ENCODE results near the gene FAM124B.
A peak's percentile ranks its signal among the peaks of the same experiment; 100 is the strongest.

FAM124B gene

DNA sequence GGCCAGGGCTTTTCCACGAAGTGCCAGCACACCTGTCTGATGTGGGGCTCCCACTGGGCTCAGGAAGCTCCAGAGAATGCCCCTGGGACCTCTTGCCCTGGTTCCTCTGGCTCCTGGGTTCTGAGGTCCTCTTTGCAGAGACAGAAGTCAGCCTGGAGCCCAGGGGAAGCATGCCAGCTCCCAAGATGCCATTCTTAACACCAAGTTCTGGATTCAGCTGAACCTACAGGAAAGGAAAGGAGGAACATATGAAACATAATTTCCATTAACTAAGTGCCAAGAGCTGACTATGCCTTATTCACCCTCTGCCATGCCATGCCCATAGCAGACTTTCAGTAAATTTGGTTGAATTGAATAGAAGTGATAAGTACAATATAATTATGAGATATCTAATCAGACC, 21.9 kb downstream of the FAM124B start:
- no peak for DNase-seq

DNA sequence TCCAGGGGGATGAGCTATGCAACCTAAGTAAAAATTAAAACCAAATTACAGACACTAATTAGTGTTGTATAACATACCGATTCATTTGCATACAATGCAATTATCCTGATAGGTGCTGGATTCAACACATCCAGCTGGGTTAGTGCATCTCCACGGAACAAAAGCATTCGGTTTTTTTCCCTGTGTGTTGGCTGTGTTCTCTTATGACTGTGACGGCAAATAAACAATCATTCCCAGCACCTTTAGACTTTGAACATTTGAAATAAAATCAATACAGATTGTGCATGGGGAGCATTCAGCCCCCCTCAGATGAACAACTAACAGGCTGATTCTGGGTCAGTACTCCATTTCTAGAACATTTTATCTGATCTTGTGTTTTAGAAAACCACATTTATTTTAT, 22.7 kb downstream of the FAM124B start:
- no peak for DNase-seq

DNA sequence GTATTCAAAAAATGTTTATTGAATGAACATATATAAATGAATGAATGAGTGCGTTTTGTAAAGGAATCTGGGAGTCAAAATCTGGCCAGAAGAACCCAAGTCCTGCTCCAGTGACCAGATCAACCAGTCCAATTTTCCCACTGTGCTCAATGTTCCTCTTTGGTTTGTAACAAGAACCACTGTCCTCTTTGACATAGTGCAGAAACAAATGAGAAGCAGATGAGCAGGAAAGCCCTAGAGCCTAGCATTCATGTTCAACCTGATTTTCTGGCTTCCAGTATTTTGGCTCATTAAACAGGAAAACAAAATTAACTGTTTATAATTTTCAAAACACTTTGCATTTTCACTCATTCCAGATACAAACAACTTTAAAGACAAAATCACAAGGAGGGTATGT, 23.2 kb downstream of the FAM124B start:
- DNase-seq, result no peak

DNA sequence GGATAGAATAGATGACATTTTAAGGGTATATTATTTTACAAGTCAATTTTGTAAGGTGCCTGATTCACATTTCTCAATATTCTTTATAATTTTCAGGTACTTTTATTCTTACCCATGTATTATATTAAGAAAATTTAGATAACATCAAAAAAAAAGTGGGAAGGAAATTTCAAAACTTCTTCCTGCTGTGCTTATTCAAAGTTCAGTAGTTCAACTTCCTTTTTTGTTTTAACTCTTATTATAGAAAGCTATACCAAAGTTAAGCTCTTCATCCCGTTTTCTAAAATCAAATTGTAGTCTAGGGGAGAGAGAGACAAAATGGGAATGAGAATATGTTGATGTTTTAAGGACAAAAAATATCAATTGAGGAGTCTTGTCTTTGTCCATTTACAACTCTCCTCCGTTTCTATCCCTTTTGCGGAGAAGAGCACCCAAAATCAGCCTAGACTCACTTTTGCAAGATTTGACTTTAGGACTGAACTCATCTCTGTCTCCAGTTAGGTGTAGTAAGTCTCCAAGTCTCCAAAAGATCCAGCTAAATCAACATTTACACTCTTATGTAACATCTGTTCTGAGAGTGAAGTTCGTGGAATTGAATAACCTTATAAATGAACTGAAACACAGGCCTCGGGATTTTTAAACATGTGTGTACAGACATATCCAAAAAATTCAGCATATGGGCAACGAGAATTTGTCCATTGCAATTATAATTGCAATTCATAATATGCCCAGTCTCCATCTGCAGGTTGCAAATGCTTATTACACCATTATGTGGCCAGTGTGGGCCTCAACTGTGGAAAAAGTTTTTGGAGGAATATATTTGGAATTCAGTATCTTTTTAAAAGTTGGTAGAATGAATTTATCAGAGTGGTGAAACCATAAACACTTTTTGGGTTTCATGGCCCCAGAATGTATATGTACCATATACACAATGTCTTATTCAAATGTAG, 23.9 kb downstream of the FAM124B start:
- no peak for DNase-seq

DNA sequence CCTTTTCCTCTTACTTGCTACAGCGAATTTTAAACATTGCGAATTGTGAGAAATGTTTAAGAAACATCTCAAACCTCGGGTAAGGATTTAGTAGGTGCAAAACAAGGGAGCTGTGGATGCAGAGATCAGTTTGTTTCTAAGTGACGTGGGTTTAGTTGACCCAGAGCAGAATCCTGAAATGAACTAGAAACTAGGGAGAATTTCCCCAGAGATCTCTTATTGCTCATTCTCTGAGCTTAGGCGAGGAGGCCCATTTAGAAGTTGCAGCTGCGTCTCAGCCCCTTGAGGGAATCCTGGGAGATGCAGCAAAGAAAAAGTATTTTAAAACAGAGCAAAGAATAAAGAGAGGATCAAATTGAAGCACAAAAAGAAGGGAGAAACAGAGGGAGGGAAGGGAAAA, 29.3 kb downstream of the FAM124B start:
- no peak for DNase-seq

DNA sequence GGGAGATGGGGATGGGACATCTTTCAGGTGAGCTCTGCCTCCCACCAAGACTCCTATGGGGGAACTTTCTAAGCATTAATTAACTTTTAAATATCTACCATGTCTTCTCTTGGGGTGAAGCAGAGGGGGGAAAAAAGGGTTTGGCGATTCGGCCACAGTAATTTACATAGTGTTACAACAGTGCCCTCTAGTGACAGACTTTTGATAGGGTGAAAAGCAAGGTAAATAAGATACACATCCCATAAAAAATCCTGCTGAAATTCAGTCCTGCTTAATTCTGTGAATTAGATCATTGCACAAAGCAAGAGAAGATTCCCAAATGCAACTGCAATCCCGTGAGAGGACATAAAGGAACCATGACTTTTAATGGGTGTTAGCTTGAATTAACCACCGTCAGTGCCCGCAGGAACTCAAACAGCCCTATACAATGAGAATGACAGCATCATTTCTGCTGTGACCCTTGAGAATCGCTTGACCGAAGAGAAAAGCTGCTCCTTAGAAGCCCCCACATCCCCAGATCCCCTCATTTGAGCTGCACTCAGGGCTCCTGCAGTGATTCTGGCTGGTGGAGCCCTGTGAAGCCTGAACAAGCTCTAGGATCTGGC, 32.8 kb downstream of the FAM124B start:
- no peak for DNase-seq

DNA sequence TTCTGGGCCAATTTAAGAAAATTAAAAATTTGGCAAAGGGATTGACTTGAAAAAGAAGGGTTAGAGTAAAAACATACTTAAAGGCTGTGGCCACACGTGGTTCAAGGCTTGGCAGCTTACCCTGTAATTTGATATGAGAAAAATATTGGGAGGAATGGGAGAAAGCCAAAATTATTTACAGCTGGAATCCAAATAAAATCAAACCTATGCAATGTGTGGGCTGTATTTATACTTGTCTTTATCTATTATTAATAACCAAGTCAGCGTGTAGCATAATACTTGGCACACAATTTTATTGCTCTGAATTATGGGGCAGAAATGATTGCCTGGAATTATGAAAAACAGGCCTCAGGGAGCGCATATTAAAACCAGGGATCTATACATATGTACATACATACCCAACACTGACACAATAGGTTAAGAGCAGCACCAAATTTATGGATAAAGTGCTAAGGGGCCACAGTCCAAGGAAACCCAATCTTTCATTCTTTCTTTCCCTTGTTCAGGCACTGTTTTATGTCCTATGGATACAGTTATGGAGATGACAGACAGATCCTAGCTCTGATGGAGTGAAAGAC, 35.6 kb downstream of the FAM124B start:
- no peak for DNase-seq

DNA sequence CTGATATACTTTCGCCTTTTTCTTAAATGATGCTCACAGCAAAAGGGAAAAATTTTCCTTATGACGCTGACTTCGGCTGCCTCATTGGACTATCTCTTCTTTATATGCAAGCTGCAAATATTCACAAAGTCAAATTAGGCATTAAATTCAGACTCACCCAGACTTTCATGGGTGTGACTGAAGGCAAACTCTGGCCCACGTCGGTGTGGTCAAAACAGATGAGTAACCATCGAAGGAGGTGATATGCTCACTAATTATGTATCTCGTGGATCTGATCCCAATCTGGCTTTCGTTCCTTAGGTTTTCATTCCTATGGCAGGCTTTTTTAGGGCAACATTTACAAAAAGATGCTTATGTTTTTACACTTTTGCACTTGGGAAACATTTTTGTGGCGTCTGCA, 36.6 kb downstream of the FAM124B start:
- DNase-seq, result no peak

DNA sequence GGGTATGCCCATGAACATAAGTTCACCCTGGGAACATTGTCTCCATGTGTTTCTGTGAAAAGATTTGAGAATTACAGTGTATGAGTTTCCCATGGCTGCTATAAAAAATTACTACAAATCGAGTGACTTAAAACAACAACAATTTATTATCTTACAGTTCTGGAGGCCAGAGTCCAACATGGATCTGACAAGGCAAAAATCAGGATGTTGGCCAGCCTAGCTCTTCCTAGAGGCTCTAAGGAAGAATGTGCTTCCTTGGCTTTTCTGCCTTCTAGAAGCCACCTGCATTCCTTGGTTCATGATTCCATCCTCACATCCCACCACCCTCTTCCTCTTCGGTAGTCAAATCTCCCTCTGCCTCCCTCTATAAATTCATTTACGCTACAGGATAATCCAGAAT, 38.6 kb downstream of the FAM124B start:
- DNase-seq, result no peak

DNA sequence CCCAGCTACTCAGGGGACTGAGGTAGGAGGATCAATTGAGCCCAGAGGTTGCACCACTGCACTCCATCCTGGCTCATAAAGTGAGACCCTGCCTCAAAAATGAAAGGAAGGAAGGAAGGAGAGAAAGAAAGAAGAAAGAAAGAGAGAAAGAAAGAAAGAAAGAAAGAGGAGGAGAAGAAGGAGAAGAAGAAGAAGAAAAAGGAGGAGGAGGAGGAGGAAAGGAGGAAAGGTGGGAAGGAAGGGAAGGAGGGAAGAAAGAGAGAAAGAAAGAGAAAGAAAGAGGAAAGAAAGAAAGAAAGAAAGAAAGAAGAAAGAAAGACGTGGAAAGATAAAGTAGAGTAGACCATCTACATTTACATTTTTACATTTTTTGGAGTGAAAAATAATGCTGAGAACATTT, 39.8 kb downstream of the FAM124B start:
- DNase-seq, result no peak

DNA sequence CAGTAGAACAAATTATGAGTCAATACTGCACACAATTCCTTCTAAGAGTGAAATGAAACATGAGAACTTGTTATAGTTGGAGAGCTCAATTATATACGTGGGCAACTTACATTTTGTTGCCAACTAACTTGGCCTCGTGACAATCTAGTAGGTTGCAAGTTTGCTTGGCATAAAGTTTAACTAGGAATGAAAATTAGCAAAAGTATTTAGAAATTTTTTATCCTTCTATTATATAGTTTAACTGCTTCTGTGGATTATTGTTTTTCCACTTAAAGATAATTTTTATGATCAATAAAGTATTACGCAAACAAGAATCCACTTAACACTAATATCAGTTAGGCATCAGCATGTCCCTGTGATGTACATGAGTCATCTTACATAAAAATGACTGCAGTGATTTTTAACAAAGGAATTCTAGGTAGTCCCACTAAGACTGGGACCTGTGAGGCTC, 41.1 kb downstream of the FAM124B start:
- no peak for DNase-seq

DNA sequence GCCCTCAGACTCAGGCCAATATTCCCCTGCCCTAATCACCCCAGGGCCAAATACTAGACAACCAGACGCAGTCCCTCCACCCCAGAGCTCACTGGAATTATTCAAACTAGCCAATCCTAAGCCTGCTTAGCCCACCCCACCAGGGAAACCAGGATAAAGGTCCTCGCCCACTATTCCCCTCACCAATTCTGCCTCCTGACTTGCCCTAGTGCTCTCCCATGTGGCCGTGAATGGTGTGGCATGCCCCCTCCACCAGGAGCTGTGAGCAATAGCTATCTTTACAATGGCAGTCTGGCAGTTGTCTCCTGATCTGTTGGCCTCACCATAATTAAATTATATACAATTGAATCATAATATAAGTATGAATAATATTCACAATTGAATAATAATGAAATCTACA, 42.3 kb downstream of the FAM124B start:
- no peak for DNase-seq

DNA sequence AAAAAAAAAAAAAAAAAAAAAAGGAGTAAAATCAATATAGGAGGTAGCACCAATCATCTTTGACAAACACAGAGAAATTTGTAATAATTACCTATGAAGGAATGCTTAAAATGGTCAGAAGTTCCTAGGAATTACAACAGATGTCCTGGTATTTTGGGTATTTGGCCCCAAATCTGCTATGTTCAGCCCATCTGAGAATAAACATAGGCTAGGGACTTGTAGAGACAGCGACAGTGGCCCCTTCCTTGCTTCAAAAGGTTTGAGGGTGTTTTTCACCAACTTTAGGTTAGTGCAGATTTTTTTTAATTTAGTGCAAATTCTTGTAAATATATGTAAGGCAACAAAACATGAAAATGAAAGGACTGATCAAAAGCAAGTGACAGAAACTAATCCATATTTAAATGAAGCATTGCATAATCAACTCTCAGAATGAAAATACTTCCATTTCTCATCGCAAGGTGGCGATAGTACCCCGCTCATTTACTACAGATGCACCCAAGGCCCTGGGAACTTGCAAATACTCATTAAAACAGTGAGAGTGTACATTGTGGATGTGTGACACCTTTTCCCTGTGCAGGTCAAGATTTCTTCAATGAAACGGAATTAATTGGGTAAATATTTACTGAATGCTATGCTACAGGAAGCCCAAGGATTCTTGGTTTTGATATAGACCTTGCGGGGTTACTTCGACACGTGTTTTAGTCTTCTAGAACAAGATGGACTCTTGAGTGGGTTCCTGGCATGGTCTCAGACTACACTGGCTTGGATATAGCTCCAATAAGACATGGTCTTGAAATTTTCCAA, 44.6 kb downstream of the FAM124B start:
- DNase-seq, result peak; percentile 35

DNA sequence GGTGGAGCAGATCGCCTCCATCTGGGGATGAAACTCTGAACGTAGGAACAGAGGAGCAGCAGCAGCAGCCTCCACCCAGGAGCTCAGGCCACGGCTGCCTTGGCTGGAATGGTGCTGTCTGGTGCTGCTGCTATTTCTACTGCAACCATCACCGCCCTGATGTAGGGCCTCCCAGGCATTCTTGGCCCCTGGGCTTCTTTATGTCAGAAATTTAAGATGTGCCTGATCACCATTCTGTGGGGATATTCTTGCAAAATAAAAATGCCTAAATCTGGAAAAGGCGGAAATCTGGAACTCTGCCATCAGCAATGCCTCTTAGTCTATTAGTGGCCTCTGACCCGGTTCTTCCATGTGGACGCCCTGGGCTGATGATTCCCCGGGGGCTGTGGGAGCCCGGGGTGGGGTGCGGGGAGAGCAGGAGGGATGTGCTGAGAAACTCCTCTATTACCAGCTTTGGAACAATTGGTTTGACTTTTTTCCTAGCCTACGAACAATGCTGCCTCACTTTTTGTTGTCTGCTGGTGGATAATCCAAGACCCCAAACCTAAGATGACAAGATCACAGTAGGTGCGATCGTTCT, 47.2 kb downstream of the FAM124B start:
- DNase-seq, result no peak

DNA sequence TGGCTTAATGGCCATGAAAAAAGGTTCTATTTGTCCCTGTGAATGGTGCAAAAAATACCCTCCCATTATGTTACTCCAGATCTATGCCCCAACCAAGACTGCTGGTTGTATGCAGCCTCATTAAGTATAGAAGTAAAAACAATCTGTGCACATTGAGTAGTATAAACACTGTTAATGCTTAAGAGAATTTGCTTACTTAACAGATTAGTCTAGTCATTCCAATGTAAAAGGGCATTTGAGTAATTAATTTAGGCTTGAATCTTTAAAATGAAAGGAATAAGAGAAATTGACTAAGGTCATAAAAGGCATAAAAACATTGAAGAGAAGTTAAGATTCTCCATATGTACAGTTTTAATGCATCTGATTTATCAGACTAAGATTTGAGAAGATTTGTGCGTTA, 51.2 kb downstream of the FAM124B start:
- no peak for DNase-seq

DNA sequence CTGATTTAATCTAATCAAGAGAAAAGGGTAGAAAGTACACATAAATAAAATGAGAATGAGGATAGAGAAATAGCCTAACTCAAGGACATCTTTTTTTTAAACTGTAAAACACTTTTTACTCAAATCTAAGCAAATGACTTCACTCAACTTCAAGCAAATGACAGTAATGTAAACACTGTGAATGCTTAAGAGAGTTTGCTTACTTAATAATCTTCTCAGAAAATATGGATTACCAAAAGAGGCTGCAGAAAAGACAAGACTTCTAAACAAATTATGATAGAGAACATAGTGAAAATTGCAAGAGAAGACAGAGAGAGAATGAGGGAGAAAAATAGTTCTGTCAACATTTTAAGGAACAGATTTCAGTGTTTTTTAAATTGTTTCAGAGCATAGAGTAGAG, 52.5 kb downstream of the FAM124B start:
- no peak for DNase-seq

DNA sequence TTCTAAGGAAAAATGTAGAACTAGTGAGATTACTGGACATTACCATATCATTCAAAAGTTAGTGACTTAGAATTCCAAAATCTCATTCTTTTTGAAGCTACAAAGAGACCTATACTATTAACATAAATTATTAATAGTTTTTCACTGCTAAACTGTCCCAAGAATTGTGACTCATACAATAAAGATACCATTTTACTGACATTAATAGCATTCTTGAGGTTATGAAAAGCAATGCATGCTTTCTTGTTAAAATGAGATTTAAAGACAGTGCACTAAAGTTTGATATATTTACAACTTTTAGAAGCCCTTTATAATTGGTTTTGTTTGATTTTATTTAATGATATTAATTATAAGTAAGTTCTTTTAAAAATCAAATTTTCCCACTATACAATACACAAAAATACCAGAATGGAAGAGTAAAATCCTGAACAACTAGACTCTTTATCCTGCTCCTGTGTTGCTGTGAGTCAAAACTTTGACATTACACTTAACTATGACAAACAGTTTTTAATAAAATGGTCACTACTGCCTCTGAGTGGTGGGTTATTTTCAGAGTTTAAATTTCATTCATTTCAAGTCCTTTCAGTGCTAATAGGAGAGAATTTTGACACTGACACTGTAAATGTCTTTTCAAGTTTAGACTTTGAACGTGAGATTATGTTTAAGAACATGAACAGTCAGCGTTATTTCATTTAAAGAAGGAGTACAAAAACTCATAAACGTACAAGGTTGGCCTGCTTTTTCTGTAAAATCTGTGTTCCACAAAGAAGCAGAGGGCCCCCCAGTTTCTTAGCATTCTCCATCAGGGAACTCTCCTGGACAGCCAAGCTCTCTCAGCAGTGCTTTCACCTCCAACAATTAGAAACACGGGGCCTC, 54.5 kb downstream of the FAM124B start:
- no peak for DNase-seq

DNA sequence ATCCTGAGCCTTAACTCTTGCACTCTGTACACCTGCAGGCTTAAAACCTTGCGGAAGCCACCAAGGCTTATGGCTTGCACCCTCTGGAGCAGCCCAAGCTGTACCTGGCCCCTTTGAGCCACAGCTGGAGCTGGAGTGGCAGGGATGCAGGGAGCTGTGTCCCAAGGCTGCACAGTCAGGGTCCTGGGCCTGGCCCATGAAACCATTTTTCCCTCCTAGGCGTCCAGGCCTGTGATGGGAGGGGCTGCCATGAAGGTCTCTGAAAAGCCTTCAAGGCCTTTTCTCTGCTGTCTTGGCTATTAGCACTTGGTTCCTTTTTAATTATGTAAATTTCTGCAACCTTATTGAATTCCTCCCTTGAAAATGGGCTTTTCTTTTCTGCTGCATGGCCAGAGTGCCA, 56.4 kb downstream of the FAM124B start:
- no peak for DNase-seq

DNA sequence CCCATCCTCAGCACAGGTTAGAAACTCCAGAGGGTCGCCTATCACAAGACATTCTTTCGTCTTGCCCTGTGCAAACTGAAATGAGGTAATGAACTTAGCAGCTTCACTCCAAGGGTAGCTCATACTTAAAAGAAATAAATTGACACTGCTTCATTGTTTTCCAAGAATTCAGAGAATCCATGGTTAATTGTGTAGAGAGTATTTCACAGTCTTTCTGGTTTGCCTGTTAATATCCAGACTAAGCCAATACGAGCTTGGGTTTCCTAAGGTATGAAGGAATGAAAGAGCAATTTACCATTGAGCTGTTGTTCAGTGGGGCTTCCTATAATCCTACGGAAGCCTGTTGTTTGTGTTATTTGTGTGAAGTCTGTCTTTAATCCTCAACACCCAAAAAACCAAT, 58.7 kb downstream of the FAM124B start:
- no peak for DNase-seq

DNA sequence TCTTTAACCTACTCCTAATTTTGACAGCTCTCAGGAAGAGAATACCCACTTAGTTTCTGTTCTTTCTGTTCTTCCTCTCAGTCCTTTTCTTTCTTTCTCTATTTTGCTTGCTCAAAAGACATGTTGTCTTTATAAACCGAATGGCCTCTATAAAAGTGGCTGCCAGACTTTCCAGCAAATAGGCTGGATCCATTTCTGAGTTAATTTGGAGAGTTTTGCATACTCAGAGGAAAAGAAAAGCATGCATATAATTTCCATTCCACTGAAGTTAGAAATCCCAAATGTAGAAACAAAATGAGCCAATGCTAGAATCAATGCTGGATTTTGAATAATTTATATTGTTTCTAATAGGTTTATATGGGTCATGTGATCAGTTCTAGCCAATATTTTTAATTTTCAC, 65.9 kb downstream of the FAM124B start:
- DNase-seq, result no peak

DNA sequence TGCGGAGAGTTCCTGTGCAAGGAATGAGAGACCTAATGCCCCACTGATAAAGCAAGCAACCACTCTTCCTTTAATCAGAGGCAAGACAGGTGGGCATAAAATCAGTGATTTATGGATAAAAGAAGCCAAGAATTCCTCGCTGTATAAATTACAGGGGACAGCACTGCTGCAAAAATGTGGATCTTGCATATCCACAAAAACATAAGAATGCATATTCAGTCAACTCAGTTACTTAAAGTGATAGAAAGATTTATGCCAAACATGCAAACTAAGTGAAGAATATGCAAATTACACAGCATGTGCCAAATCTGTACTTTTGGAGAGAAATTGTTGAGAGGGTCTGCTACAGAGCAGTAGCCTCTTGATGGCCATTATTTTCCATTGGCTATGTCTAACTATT, 67.2 kb downstream of the FAM124B start:
- DNase-seq, result no peak

Data from right hindlimb (tissue), 1 donor.